ENCODE data around the gene SP2. TPM values are rescaled to one million over a fixed set of nuclear protein-coding genes. Genes with fewer than 3 reads are reported as not detected.

The SP2 gene
- total and polyA plus RNA-seq, 2 of the 13 experiments (the other 11 are each of a cell fraction or from before 2014, with no cell fraction given) = 1.4 to 4.8 TPM

- TF ChIP-seq PAWR (CRISPR knock-in tag; IDR thresholded peaks at IDR 0.05; ENCODE audit: borderline replicate concordance) (0 out of 2 replicates have a peak, but pooled peaks have one; percentile 52), SIX4 (CRISPR knock-in tag; IDR thresholded peaks at IDR 0.05) (no peak), RARG (CRISPR knock-in tag; IDR thresholded peaks at IDR 0.05; ENCODE audit: low read depth) (0 out of 2 replicates have a peak, but pooled peaks have one; percentile 63), REXO4 (CRISPR knock-in tag; IDR thresholded peaks at IDR 0.05; ENCODE audit: borderline replicate concordance) (no peak), ZNF691 (CRISPR knock-in tag; IDR thresholded peaks at IDR 0.05; ENCODE audit: borderline replicate concordance, low read depth) (0 out of 2 replicates have a peak, but pooled peaks have one; percentile 8), PHF20 (CRISPR knock-in tag; IDR thresholded peaks at IDR 0.05) (no peak), HOXA9 (CRISPR knock-in tag; IDR thresholded peaks at IDR 0.05; ENCODE audit: borderline replicate concordance) (peak; percentile 5; the same call in 1 of the 2 replicates), KDM5B (CRISPR knock-in tag; IDR thresholded peaks at IDR 0.05; ENCODE audit: borderline replicate concordance) (no peak), DNMT3B (CRISPR knock-in tag; conservative IDR thresholded peaks at IDR 0.05) (no peak), NCOA2 (CRISPR knock-in tag; IDR thresholded peaks at IDR 0.05) (no peak), PAX8 (CRISPR knock-in tag; IDR thresholded peaks at IDR 0.05; ENCODE audit: borderline replicate concordance) (0 out of 2 replicates have a peak, but pooled peaks have one; percentile 47), ZNF572 (CRISPR knock-in tag; IDR thresholded peaks at IDR 0.05) (peak; percentile 58; the same call in 1 of the 2 replicates)
- TF ChIP-seq, protein P1, sequence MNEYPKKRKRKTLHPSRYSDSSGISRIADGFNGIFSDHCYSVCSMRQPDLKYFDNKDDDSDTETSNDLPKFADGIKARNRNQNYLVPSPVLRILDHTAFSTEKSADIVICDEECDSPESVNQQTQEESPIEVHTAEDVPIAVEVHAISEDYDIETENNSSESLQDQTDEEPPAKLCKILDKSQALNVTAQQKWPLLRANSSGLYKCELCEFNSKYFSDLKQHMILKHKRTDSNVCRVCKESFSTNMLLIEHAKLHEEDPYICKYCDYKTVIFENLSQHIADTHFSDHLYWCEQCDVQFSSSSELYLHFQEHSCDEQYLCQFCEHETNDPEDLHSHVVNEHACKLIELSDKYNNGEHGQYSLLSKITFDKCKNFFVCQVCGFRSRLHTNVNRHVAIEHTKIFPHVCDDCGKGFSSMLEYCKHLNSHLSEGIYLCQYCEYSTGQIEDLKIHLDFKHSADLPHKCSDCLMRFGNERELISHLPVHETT (CRISPR knock-in tag; conservative IDR thresholded peaks at IDR 0.05) = no peak
- TF ChIP-seq, protein P2, sequence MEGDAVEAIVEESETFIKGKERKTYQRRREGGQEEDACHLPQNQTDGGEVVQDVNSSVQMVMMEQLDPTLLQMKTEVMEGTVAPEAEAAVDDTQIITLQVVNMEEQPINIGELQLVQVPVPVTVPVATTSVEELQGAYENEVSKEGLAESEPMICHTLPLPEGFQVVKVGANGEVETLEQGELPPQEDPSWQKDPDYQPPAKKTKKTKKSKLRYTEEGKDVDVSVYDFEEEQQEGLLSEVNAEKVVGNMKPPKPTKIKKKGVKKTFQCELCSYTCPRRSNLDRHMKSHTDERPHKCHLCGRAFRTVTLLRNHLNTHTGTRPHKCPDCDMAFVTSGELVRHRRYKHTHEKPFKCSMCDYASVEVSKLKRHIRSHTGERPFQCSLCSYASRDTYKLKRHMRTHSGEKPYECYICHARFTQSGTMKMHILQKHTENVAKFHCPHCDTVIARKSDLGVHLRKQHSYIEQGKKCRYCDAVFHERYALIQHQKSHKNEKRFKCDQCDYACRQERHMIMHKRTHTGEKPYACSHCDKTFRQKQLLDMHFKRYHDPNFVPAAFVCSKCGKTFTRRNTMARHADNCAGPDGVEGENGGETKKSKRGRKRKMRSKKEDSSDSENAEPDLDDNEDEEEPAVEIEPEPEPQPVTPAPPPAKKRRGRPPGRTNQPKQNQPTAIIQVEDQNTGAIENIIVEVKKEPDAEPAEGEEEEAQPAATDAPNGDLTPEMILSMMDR (CRISPR knock-in tag; IDR thresholded peaks at IDR 0.05) = no peak
- TF ChIP-seq, protein P3, sequence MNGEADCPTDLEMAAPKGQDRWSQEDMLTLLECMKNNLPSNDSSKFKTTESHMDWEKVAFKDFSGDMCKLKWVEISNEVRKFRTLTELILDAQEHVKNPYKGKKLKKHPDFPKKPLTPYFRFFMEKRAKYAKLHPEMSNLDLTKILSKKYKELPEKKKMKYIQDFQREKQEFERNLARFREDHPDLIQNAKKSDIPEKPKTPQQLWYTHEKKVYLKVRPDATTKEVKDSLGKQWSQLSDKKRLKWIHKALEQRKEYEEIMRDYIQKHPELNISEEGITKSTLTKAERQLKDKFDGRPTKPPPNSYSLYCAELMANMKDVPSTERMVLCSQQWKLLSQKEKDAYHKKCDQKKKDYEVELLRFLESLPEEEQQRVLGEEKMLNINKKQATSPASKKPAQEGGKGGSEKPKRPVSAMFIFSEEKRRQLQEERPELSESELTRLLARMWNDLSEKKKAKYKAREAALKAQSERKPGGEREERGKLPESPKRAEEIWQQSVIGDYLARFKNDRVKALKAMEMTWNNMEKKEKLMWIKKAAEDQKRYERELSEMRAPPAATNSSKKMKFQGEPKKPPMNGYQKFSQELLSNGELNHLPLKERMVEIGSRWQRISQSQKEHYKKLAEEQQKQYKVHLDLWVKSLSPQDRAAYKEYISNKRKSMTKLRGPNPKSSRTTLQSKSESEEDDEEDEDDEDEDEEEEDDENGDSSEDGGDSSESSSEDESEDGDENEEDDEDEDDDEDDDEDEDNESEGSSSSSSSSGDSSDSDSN (CRISPR knock-in tag; IDR thresholded peaks at IDR 0.05) = no peak
Observed at GRCh38 chr17:47969930-47970724, 74.1 kb downstream of the SP2 start (continued).

Data from HepG2 (cell line).